ENCODE measurements around the gene RAI1. TPM values are rescaled to one million over a fixed set of nuclear protein-coding genes. Genes with fewer than 3 reads are reported as not detected.
A peak's percentile ranks its signal among the peaks of the same experiment; 100 is the strongest.

Gene RAI1
- total and polyA plus RNA-seq, 2 of the 13 experiments (the other 11 are each of a cell fraction or from before 2014, with no cell fraction given), result 3.4 to 5.2 TPM

DNA sequence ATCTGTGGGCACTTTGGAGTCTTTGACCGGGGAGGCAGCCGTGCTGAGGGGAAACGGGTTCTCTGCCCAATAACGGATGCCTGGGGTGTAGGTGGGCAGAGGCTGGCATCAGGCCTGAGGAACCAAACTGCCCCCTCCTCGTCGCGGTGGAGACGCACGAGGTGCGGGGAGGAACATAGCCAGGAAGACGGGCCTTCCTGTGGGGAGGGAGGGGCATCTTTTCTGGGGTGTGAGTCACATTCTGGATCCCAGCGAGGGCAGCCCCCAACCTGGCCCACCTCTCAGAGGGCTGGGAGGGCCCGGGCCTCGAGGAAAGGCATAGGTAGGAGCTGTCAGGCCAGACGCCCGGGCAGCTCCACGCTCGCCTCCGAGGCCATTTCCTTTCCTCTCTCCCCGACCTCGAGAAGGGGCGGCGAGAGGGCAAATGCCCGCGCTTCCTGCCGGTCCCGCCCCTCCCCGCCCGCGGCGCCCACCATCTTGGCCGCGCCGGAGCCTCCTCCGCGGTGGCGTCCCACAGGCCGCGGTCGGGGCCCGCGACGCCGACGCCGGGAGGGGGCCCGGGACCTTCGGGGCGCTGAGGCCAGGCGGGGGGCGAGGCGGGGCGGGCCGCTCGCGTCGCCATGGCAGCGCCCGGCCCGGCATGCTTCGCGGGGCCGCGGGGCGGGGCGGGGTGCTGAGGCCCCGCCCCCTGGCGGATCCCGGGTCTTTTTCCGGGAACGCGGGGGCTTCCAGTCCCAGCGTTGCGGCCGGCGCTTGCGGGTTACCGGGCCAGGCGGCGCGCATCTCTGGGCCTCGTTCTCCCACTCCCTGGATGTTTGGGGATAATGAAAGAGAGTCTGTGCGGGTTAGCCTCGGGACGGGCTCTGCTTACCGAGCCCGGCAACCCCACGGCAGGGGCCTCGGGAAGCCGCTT is 13.2 kb downstream of the RAI1 start (continued):
- TF ChIP-seq HES4 (CRISPR knock-in tag; IDR thresholded peaks at IDR 0.05; ENCODE audit: borderline replicate concordance), result 0 out of 2 replicates have a peak, but pooled peaks have one; percentile 34
- 0 out of 2 replicates have a peak, but pooled peaks have one; percentile 46 for TF ChIP-seq TMF1 (CRISPR knock-in tag; IDR thresholded peaks at IDR 0.05; ENCODE audit: low read depth)
- TF ChIP-seq POLR2AphosphoS5 (IDR thresholded peaks at IDR 0.05; ENCODE audit: low read depth, low read length), result peak; percentile 64
- no peak for TF ChIP-seq EEA1 (CRISPR knock-in tag; IDR thresholded peaks at IDR 0.05; ENCODE audit: borderline replicate concordance)
- 0 out of 2 replicates have a peak, but pooled peaks have one; percentile 24 for TF ChIP-seq ELF3 (CRISPR knock-in tag; IDR thresholded peaks at IDR 0.05)
- TF ChIP-seq SIN3A (IDR thresholded peaks at IDR 0.05; ENCODE audit: borderline replicate concordance, low read depth, low read length), result peak; percentile 59; the same call in 1 of the 2 replicates
- TF ChIP-seq, protein P1, sequence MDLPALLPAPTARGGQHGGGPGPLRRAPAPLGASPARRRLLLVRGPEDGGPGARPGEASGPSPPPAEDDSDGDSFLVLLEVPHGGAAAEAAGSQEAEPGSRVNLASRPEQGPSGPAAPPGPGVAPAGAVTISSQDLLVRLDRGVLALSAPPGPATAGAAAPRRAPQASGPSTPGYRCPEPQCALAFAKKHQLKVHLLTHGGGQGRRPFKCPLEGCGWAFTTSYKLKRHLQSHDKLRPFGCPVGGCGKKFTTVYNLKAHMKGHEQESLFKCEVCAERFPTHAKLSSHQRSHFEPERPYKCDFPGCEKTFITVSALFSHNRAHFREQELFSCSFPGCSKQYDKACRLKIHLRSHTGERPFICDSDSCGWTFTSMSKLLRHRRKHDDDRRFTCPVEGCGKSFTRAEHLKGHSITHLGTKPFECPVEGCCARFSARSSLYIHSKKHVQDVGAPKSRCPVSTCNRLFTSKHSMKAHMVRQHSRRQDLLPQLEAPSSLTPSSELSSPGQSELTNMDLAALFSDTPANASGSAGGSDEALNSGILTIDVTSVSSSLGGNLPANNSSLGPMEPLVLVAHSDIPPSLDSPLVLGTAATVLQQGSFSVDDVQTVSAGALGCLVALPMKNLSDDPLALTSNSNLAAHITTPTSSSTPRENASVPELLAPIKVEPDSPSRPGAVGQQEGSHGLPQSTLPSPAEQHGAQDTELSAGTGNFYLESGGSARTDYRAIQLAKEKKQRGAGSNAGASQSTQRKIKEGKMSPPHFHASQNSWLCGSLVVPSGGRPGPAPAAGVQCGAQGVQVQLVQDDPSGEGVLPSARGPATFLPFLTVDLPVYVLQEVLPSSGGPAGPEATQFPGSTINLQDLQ (CRISPR knock-in tag; IDR thresholded peaks at IDR 0.05), result 0 out of 2 replicates have a peak, but pooled peaks have one; percentile 0
- TF ChIP-seq, protein P2, sequence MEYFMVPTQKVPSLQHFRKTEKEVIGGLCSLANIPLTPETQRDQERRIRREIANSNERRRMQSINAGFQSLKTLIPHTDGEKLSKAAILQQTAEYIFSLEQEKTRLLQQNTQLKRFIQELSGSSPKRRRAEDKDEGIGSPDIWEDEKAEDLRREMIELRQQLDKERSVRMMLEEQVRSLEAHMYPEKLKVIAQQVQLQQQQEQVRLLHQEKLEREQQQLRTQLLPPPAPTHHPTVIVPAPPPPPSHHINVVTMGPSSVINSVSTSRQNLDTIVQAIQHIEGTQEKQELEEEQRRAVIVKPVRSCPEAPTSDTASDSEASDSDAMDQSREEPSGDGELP (IDR thresholded peaks at IDR 0.05; ENCODE audit: borderline replicate concordance, low read depth), result no peak
- peak; percentile 64; the same call in 1 of the 2 replicates for TF ChIP-seq ZSCAN31 (CRISPR knock-in tag; IDR thresholded peaks at IDR 0.05; ENCODE audit: low read depth)
- TF ChIP-seq, protein P3, sequence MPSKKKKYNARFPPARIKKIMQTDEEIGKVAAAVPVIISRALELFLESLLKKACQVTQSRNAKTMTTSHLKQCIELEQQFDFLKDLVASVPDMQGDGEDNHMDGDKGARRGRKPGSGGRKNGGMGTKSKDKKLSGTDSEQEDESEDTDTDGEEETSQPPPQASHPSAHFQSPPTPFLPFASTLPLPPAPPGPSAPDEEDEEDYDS (CRISPR knock-in tag; IDR thresholded peaks at IDR 0.05), result peak; percentile 56
- peak; percentile 29; the same call in 1 of the 2 replicates for TF ChIP-seq ZBTB7B (CRISPR knock-in tag; IDR thresholded peaks at IDR 0.05)
- TF ChIP-seq, protein P4, sequence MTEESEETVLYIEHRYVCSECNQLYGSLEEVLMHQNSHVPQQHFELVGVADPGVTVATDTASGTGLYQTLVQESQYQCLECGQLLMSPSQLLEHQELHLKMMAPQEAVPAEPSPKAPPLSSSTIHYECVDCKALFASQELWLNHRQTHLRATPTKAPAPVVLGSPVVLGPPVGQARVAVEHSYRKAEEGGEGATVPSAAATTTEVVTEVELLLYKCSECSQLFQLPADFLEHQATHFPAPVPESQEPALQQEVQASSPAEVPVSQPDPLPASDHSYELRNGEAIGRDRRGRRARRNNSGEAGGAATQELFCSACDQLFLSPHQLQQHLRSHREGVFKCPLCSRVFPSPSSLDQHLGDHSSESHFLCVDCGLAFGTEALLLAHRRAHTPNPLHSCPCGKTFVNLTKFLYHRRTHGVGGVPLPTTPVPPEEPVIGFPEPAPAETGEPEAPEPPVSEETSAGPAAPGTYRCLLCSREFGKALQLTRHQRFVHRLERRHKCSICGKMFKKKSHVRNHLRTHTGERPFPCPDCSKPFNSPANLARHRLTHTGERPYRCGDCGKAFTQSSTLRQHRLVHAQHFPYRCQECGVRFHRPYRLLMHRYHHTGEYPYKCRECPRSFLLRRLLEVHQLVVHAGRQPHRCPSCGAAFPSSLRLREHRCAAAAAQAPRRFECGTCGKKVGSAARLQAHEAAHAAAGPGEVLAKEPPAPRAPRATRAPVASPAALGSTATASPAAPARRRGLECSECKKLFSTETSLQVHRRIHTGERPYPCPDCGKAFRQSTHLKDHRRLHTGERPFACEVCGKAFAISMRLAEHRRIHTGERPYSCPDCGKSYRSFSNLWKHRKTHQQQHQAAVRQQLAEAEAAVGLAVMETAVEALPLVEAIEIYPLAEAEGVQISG (CRISPR knock-in tag; IDR thresholded peaks at IDR 0.05), result peak; percentile 43
- peak; percentile 67 for TF ChIP-seq TAF1 (CRISPR knock-in tag; IDR thresholded peaks at IDR 0.05)
- no peak for TF ChIP-seq ZSCAN20 (CRISPR knock-in tag; IDR thresholded peaks at IDR 0.05; ENCODE audit: borderline replicate concordance)
- 0 out of 2 replicates have a peak, but pooled peaks have one; percentile 38 for TF ChIP-seq ZNF816 (CRISPR knock-in tag; IDR thresholded peaks at IDR 0.05; ENCODE audit: borderline replicate concordance)
- TF ChIP-seq, protein P5, sequence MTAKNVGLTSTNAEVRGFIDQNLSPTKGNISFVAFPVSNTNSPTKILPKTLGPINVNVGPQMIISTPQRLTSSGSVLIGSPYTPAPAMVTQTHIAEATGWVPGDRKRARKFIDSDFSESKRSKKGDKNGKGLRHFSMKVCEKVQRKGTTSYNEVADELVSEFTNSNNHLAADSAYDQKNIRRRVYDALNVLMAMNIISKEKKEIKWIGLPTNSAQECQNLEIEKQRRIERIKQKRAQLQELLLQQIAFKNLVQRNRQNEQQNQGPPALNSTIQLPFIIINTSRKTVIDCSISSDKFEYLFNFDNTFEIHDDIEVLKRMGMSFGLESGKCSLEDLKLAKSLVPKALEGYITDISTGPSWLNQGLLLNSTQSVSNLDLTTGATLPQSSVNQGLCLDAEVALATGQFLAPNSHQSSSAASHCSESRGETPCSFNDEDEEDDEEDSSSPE (CRISPR knock-in tag; IDR thresholded peaks at IDR 0.05), result 0 out of 2 replicates have a peak, but pooled peaks have one; percentile 32
- TF ChIP-seq, protein P6, sequence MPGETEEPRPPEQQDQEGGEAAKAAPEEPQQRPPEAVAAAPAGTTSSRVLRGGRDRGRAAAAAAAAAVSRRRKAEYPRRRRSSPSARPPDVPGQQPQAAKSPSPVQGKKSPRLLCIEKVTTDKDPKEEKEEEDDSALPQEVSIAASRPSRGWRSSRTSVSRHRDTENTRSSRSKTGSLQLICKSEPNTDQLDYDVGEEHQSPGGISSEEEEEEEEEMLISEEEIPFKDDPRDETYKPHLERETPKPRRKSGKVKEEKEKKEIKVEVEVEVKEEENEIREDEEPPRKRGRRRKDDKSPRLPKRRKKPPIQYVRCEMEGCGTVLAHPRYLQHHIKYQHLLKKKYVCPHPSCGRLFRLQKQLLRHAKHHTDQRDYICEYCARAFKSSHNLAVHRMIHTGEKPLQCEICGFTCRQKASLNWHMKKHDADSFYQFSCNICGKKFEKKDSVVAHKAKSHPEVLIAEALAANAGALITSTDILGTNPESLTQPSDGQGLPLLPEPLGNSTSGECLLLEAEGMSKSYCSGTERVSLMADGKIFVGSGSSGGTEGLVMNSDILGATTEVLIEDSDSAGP (CRISPR knock-in tag; IDR thresholded peaks at IDR 0.05; ENCODE audit: borderline replicate concordance), result 0 out of 2 replicates have a peak, but pooled peaks have one; percentile 2

Measured in HepG2 (cell line).